OCI-LY3 (cell line): Measurements from ENCODE around the gene MAGI2.

Source experiments
- EZH2phosphoT487 ChIP-seq: fragments of 200-600 bp; shearing (Covaris generic); IDR thresholded peaks from 2 replicates; pipeline ENCODE4 v1.6.1; 2018; ENCODE audit warnings: antibody characterized with exemption, mixed run types, low read depth
- TF ChIP-seq, protein P1 (sequence below): fragments of 200-600, 300-600 bp; sonication (generic); IDR thresholded peaks from 2 replicates; pipeline ENCODE4 v1.5.1; 2014; ENCODE audit warnings: antibody characterized with exemption, low read length, low read depth

DNA sequence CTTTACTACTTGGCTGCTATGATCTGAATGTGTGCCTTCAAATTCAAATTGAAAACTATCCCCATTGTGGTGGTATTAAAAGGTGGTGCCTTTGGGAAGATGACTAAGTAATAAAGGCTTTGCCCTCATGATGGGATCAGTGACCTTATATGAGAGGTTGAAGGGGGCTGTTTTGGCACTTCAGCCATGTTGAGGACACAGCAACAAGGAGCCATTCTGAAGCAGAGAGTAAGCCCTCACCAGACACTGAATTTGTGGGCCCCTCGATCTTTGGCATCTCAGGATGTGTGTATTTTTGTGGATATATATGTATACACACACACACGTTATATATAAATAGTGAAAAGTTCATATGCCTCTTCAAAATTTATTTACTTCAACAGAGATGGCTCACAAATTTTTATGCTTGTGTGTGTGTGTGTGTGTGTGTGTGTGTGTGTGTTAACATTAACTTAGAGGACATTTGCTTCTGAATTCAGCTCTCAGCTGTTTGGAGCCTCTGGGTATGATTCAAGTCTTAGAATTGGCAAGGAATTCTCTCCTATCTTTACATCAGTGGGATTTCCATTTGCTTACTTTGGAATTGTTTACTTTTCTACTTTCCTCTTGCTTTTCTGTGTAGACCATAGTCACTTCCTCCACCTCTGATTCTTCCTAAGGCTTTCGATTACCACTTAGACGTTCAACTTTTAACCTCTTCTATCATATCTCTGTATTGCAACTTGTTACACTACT is 66.6 kb downstream of the MAGI2 start:
- TF ChIP-seq, protein P1, sequence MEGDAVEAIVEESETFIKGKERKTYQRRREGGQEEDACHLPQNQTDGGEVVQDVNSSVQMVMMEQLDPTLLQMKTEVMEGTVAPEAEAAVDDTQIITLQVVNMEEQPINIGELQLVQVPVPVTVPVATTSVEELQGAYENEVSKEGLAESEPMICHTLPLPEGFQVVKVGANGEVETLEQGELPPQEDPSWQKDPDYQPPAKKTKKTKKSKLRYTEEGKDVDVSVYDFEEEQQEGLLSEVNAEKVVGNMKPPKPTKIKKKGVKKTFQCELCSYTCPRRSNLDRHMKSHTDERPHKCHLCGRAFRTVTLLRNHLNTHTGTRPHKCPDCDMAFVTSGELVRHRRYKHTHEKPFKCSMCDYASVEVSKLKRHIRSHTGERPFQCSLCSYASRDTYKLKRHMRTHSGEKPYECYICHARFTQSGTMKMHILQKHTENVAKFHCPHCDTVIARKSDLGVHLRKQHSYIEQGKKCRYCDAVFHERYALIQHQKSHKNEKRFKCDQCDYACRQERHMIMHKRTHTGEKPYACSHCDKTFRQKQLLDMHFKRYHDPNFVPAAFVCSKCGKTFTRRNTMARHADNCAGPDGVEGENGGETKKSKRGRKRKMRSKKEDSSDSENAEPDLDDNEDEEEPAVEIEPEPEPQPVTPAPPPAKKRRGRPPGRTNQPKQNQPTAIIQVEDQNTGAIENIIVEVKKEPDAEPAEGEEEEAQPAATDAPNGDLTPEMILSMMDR = no peak
- TF ChIP-seq EZH2phosphoT487 = no peak
